ENCODE results near the gene SLC6A18.
"Not testable (repeated sequence)": the region's sequence is repeated elsewhere in the genome, so short reads cannot be mapped to it uniquely, and the experiment has no call there.

SLC6A18 gene

DNA sequence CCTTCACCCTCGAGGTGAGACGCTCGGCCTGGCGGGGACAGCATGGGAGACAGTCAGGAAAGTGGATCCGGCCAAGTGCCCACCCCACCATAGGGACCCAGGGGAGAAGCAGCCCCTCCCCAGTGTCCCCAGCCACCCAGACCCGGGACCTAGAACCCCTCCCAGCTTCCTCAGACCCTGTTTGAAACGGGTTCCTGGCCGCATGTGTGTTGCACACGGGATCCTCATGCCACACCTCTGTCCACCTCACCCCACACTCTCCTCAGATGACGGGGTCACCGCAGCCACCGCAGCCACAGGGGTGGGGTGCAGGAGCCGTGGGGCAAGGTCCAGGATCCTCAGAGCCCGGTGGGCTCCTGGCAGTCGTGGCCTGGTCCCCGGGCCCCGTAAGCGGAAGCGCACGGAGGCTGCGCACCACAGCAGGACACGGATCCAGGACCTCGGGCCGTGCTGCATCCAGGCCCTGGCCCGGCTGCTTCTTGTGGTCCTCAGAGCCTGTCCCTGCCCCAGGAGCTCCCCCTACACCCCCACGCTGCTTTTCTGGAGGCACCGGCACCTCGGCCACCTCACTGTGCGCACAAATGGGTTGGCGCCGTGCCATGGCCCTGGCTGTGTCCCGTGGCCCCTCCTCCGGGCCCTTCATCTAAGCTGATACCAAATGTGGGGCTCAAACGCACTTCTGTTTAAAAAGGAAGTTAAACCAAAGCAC, 54.4 kb downstream of the SLC6A18 start:
- DNase-seq, result no peak

DNA sequence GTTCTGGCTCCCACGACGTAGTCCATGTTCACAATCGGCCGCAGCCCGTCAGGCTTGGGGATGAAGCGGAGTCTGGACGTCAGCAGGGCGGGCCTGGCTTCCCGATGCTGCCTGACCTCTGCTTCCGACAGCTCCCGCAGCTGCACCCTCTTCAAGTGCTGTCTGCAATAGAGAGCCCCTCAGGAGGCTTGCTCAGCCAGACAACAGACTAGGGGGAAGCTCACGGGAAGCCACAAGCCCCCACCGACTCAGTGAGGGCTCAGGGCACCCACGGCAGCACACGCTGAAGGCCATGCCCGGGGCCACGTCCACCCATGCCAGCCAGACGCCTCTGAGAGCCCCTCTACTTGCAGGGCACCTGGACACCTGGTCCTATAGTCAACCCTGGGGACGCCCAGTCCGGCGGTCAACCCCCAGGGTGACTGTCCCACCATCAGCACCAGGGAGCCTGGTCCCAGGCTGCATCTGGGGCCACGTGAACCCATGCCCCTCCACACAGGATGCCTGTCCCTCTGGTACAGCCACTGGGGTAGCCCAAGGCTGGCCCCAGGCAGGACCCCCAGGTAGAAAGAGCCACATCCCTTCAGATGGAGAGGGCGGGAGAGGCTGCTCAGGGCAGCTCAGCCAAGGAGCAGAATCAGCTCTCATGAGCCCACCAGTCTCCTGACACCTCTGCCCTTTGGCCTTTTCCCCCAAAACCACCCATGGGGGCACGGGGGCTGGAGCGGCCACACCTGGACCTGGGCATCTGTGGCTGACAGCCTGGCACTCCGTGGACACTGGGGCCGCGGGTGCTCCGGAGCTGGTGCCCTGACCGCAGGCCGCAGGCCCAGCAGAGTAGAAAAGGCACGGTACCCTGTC, 55.2 kb downstream of the SLC6A18 start:
- no peak for DNase-seq

DNA sequence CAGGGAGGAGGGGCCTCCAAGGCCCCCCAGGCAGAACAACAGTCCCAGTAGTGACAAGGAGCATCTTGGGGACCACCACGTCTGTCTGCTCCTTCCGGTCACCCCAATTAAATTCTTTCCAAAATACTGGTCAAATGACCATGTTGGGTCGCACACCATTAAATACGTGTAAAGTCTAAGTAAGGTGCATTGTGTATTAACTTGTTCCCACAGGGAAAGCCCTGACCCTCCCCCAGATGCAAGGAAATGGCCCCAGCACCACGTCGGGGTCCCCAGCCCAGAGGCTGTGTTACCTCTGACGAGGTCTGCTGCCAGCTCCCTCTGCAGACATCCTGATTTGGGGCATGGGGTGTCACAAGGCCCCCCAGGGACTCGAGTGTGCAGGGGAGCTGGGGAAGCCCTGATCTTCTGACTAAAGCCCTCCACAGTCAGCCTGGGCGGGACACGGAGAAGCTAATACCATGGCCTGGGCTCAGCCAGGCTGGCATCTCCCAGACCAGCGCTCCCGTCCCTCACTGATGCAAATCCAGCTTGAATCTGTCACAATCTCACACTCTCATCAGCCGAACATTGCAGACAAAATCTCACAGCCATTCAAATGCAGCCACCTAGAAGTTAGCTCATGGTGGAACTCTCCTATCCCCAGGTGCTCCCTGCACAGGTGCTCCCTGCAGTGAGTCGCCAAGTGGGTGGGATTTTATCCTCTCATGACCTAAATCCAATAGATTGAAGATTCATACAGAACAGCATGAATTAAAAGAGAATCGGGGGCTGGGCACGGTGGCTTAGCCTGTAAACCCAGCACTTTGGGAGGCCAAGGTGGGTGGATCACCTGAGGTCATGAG, 56.1 kb downstream of the SLC6A18 start:
- no peak for DNase-seq

DNA sequence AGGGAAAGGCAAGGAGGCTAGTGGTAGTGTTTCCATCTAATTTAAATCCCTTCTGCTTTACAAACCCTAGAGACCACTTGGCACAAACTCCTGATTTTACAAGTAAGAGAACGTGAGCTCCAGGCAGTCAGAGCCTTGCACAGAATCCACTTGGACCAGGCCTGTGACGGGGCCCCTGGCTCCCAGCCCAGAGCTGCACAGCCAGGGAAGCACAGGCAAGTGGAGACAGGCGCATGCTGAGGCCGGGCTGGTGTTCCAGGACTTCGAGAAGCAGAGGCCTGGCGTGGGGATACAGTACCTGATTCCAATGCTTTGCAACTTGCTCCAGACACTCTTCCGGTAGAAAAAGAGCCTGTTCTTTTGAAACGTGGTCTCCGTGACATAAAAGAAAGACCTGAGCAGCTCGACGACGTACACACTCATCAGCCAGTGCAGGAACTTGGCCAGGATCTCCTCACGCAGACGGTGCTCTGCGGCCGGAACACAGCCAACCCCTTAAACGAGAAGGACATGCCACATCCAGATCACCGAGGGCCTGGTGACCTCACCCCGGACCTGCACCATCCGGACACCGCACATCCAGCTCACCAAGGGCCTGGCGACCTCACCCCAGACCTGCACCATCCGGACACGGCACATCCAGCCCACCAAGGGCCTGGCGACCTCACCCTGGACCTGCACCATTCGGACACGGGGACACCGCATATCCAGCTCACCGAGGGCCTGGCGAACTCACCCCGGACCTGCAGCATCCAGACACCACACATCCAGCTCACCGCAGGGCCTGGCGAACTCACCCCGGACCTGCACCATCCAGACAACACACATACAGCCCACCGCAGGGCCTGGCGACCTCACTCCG, 57.2 kb downstream of the SLC6A18 start:
- DNase-seq, result no peak

DNA sequence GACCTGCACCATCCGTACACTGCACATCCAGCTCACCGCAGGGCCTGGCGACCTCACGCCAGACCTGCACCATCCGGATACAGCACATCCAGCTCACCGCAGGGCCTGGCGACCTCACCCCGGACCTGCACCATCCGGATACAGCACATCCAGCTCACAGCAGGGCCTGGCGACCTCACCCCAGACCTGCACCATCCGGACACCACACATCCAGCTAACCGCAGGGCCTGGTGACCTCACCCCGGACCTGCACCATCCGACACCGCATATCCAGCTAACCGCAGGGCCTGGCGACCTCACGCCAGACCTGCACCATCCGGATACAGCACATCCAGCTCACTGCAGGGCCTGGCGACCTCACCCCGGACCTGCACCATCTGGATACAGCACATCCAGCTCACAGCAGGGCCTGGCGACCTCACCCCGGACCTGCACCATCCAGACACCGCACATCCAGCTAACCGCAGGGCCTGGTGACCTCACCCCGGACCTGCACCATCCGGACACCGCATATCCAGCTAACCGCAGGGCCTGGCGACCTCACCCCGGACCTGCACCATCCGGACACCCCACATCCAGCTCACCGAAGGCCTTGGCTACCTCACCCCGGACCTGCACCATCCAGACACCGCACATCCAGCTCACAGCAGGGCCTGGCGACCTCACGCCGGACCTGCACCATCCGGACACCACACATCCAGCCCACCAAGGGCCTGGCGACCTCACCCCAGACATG, 58.0 kb downstream of the SLC6A18 start:
- not testable (repeated sequence) for DNase-seq

DNA sequence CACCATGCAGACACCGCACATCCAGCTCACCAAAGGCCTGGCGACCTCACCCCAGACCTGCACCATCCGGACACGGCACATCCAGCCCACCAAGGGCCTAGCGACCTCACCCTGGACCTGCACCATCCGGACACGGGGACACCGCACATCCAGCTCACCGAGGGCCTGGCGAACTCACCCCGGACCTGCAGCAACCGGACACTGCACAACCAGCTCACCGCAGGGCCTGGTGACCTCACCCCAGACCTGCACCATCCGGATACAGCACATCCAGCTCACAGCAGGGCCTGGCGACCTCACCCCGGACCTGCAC, 58.5 kb downstream of the SLC6A18 start:
- DNase-seq, result not testable (repeated sequence)

DNA sequence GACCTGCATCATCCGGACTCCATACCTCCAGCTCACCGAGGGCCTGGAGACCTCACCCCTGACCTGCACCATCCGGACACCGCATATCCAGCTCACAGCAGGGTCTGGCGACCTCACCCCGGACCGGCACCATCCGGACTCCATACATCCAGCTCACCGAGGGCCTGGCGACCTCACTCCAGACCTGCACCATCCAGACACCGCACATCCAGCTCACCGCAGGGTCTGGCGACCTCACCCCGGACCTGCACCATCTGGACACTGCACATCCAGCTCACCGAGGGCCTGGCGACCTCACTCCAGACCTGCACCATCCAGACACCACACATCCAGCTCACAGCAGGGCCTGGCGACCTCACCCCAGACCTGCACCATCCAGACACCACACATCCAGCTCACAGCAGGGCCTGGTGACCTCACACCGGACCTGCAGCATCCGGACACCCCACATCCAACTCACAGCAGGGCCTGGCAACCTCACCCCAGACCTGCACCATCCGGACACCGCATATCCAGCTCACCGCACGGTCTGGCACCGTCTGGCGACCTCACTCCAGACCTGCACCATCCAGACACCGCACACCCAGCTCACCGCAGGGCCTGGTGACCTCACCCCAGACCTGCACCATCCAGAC, 59.3 kb downstream of the SLC6A18 start:
- not testable (repeated sequence) for DNase-seq

DNA sequence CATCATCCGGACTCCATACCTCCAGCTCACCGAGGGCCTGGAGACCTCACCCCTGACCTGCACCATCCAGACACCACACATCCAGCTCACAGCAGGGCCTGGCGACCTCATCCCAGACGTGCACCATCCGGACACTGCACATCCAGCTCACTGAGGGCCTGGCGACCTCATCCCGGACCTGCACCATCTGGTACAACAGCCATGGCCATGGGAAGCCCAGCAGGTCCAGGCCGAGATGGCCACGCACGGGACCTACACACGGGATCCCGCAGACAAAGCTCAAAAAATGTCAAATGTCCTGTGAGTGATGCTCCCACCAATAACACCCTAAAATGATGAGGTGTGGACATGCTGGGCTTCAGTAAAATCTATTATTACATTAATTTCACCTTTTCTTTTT, 60.0 kb downstream of the SLC6A18 start:
- DNase-seq, result no peak

DNA sequence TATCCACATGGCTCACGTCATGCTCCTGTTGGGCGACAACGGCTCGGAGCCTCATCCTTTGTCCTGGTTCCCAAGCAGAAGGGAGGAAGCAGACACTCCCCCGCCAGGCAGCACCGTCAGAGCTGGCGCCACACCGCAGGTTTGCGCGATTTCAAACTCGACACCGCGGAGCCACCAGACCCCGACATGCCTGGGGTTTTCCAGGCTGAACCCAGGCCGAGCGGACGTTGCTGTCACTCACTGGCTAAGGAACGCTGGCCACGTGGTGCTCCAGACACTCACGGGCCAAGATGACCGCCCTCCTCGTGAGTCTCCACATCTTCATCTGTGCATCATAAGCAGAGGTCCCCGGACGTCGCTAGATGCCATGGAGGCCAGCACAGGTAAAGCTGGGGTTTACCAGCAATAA, 60.7 kb downstream of the SLC6A18 start:
- no peak for DNase-seq

DNA sequence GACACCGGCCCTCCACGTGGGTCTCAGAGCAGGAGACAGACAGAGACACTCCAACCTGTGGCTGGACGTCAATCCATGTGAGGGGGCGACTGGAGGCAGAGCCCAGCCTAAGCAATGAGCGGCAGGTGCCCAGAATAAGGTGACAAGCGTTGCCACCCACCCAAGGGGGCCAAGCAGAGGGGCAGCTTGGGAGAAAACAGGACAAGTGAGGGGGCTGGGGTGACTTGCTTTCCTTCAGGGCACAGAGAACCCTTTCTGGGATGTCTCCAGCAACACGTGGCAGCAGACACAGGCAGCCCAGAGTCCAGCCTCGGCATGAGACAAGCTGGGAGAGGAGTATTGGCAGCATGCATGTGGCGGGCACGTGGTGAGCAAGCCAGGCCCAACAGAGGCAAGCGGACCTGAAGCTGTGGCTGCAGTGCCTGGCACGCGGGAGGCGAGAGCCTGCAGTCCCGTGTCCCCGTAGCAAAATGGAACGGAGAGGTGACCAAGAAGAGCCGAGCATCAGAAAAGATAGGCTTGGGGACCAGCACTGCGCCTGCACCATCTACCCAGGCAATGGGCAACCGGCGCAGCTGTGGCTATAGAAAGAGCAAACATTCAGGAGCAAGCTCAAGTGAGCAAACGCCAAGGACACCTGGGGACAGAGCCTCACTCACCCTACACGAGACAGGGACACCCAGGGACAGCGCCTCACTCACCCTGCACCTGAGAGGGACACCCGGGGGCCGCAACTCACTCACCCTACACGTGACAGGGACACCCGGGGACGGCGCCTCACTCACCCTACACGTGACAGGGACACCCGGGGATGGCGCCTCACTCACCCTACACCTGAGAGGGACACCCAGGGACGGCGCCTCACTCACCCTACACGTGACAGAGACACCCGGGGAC, 63.5 kb downstream of the SLC6A18 start:
- DNase-seq, result no peak

DNA sequence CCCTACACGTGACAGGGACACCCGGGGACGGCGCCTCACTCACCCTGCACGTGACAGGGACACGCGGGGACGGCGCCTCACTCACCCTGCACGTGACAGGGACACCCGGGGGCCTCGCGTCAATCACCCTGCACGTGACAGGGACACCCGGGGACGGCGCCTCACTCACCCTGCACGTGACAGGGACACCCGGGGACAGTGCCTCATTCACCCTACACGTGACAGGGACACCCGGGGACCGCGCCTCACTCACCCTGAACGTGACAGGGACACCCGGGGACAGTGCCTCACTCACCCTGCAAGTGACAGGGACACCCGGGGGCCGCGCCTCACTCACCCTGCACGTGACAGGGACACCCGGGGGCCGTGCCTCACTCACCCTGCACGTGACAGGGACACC, 64.4 kb downstream of the SLC6A18 start:
- not testable (repeated sequence) for DNase-seq

DNA sequence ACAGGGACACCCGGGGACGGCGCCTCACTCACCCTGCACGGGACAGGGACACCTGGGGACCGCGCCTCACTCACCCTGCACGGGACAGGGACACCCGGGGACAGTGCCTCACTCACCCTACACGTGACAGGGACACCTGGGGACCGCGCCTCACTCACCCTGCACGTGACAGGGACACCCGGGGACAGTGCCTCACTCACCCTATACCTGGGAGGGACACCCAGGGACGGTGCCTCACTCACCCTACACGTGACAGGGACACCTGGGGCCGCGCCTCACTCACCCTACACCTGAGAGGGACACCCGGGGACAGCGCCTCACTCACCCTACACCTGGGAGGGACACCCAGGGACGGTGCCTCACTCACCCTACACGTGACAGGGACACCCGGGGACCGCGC, 65.8 kb downstream of the SLC6A18 start:
- not testable (repeated sequence) for DNase-seq

DNA sequence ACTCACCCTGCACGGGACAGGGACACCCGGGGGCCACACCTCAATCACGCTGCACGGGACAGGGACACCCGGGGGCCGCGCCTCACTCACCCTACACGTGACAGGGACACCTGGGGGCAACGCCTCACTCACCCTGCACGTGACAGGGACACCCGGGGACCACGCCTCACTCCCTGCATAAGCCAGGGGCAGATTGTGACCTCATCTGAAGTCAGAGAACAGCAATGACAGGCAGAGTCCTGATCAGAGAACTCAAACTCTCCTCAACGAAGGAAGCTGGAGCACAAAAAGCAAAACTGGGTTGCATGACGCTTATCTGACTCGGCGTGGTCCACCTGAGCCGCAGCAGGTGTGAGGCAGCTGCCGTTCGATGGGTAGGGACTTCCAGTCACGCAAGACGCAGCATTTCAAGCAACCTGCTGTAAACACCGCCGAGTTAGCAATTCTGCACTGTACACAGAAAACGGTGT, 66.5 kb downstream of the SLC6A18 start:
- DNase-seq, result no peak

DNA sequence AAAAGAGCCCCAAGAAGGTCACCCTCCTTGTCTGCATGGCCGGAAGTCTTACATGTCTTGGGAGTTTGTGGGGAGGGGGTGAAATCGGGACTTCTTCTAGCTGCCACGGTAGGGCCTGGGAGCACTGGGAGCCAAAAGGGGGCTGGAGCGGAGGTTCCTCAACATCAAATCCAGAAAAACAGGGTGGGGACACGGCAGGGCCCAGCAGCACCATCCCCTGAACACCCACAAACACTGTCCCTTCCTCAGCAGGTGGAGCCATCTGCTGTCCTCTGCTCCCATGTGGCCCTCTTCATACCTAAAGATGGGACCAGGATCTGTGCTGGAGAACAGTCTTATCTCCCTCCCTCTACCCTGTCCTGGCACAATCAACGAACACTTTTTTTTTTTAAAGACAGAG, 67.0 kb downstream of the SLC6A18 start:
- no peak for DNase-seq

DNA sequence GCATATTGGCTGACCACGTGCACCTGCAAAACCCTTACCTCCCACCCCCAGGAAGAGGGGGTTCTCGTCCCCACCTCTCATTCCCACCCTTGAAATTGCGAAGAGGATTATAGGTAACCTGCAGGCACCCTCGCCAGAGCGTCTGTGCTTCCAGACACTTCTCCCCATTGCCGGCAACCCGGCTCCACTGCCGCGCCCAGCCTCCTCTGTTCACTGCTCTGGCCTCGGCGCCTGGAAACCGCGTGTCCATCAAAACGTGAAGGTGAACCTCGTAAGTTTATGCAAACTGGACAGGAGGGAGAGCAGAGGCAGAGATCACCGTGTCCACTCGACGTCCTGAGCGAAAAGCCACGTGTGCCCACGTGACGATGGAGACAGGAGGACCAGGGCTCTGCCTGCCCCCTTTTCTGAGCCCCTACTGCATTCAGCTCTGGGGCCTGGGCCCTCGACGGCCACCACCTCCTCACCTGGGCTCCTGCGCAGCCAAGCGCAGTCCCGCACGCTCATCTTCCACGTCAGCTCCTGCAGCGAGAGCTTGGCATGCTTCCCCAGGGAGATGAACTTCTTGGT, 67.8 kb downstream of the SLC6A18 start:
- no peak for DNase-seq

DNA sequence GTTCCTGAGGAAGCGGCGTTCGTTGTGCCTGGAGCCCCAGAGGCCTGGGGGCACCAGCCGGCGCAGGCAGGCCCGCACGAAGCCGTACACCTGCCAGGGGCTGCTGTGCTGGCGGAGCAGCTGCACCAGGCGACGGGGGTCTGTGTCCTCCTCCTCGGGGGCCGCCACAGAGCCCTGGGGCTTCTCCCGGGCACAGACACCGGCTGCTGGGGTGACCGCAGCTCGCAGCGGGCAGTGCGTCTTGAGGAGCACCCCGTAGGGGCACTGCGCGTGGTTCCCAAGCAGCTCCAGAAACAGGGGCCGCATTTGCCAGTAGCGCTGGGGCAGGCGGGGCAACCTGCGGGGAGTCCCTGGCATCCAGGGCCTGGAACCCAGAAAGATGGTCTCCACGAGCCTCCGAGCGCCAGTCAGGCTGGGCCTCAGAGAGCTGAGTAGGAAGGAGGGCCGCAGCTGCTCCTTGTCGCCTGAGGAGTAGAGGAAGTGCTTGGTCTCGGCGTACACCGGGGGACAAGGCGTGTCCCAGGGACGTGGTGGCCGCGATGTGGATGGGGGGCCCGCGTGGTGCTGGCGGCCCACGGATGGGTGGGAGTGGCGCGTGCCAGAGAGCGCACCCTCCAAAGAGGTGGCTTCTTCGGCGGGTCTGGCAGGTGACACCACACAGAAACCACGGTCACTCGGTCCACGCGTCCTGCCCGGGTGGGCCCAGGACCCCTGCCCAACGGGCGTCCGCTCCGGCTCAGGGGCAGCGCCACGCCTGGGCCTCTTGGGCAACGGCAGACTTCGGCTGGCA, 68.4 kb downstream of the SLC6A18 start:
- no peak for DNase-seq

DNA sequence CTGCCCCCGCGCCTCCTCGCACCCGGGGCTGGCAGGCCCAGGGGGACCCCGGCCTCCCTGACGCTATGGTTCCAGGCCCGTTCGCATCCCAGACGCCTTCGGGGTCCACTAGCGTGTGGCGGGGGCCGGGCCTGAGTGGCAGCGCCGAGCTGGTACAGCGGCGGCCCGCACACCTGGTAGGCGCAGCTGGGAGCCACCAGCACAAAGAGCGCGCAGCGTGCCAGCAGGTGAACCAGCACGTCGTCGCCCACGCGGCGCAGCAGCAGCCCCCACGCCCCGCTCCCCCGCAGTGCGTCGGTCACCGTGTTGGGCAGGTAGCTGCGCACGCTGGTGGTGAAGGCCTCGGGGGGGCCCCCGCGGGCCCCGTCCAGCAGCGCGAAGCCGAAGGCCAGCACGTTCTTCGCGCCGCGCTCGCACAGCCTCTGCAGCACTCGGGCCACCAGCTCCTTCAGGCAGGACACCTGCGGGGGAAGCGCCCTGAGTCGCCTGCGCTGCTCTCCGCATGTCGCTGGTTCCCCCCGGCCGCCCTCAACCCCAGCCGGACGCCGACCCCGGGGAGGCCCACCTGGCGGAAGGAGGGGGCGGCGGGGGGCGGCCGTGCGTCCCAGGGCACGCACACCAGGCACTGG, 69.1 kb downstream of the SLC6A18 start:
- no peak for DNase-seq
